ENCODE results near the gene REPIN1.

REPIN1 gene

GRCh38 chr7:150368096-150368883 lies at the start of gene REPIN1:
Gene REPIN1 (plus strand): TSS chr7:150368822. CDS start chr7:150369712, 890 bp downstream.
- peak; percentile 65 to 95 for DNase-seq

GRCh38 chr7:150321788-150322113 lies 46.9 kb upstream of the REPIN1 start:
- DNase-seq = no peak

- DNase-seq = no peak
Observed at GRCh38 chr7:150322114-150322832, 46.3 kb upstream of the REPIN1 start.

- peak; percentile 62 to 92 for DNase-seq
Observed at GRCh38 chr7:150322833-150323681, 45.6 kb upstream of the REPIN1 start, which contains the start of the genes ACTR3C and LRRC61. Gene ACTR3C (minus strand): TSS chr7:150323545. CDS start chr7:150295296, 28,249 bp downstream. Gene LRRC61 (plus strand): TSS chr7:150323355. CDS start chr7:150336862, 13,507 bp downstream.

DNA sequence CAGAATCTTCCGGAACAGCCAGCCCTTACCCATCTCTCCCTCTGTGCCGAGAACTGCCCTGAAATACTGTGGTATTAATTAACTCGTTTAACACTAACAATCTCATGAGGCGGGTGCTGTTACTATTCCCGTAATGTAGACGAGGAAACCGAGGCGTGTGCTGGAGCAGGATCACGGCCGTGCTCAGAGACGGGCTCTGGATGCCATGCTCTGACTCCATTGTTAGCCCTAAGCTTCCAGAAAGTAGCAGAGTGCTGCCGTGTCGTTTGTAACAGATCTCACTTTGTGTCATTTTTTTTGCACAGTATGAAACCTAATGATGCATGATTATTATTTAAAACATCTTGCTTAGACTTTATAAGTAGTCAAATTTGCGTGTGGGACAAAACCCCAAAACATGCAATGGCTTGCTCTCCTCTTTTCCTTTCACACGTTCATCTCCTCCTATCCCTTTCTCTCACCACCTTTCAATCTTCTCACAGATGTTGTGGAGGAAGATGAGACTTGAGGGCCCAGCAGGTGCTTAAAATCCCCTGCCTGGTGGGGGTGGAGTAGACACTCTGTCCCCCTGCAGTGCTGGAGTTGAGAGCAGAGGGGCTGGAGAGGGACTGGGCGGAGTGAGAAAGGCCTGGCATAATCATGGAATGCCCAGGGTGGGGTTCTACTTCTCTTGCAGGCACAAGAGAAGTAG lies 44.8 kb upstream of the REPIN1 start:
- DNase-seq = peak; percentile 62 to 71

GRCh38 chr7:150324373-150324961 lies 44.2 kb upstream of the REPIN1 start:
- DNase-seq = peak; percentile 23 to 51

DNA sequence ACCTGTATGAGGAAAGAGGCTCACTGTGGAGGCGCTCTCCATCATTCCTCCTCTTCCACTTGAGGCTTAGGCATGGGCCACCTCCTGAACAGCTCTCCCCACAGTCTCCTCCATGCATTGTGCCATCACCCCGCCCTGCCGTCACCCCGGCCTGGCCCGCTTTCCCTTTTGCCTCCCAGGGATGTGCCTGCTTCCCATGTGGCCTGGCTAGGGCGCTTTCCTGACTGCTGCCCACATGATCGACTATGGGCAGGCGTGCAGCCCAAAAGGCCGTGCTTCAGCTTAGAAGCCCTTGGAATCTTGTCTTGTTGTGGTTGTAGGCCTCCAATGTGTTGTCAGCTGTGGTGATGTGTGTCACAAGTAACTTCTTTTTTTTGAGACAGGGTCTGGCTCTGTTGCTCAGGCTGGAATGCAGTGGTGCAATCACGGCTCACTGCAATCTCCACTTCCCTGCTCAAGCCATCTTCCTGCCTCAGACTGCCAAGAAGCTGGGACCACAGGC lies 43.5 kb upstream of the REPIN1 start:
- no peak for DNase-seq

- DNase-seq = no peak
Observed at GRCh38 chr7:150325901-150326300, 42.7 kb upstream of the REPIN1 start.

GRCh38 chr7:150326657-150327268 lies 41.9 kb upstream of the REPIN1 start:
- DNase-seq = no peak

DNA sequence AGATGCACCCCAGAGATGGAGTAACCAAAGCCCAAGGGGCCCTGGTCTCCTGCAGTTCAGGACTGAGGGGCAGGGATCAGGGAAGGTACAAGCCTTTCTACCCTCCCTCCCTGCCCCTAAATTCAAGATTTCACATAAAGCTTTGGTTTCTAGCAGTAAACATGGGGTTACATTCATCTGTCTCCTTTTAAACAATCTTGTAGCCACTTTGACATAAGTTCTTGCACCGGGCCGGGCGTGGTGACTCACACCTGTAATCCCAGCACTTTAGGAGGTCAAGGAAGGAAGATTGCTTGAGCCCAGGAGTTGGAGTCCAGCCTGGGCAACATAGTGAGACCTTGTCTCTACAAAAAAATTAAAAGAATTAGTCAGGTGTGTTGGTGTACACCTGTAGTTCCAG lies 41.3 kb upstream of the REPIN1 start:
- no peak for DNase-seq

- no peak for DNase-seq
Observed at GRCh38 chr7:150329331-150330120, 39.1 kb upstream of the REPIN1 start.

DNA sequence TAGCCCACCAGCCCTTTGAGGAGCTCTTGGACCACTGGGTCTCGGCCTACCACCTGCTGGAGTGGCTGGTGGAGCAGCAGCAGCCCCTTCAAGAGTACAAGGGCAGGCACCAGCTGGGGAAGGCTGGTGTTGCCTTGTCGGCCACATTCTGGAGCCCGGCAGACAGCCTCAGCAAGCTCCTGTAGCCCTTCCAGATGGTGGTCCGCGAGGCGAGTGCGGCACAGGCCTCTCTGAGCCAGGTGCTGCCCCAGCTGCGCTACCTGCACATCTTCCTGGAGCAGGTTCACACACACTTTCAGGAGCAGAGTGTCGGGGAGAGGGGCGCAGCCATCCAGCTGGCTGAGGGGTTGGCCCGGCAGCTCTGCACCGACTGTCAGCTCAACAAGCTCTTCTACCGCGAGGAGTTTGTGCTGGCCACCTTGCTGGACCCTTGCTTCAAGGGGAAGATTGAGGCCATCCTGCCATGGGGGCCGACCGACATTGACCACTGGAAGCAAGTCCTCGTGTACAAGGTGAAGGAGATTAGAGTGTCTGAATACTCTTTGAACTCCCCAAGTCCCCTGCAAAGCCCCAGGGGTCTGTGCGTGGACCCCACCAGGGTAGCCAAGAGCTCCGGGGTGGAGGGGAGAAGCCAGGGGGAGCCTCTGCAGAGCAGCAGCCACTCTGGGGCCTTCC lies 38.3 kb upstream of the REPIN1 start:
- no peak for DNase-seq

- DNase-seq = no peak
Observed at GRCh38 chr7:150332852-150333635, 35.6 kb upstream of the REPIN1 start.

DNA sequence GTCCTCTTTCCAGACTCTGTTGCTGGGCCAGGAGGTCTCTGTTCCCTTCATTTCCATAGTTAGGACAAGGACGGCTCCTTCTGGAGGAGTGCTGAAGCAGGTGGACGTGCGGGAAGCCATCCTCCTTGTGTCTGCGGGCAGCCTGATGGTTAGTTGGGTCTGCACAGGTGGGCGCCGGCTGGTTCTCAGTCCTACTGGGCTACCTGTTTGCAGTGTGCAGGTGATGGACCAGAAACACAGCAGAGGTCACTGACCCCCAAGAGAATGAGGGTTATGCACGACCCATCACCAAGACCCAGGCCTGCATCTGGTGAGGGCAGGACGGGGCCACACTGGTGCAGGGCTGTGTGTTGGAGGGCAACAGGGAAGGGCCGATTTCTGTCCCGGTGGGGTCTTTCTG lies 35.0 kb upstream of the REPIN1 start:
- DNase-seq = no peak

- DNase-seq = no peak
Observed at GRCh38 chr7:150334108-150334507, 34.5 kb upstream of the REPIN1 start.

DNA sequence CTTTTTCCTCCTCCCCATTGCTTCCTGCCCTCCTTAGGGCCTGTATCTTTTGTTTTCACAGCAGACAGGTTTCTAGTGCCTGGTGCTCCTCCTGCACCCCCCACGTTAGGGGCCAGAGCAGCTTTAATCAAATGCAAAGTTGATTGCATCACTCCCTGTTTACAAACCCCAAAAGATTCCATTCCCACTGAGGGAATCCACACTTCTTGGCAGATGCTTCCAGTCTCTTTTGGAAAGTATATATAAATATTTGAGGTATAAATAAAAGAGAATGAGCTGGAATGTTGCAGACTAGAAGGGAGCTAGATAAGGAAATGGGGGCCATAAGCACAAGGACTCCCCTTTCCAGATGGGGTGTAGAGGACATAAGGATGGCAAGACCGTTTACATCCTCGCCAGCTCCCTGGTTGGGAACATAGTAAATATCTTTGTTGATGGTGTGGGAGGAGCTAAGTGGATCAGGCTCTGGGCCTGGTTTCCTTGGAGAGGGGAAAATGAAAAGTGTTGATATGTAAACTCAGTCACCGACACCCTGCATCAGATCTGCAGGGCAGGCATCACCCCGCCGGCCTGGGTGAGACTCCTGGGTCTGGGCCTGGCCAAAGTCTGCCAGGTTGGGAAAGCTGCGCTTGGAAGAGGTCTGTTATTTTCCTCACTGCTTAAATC lies 33.4 kb upstream of the REPIN1 start:
- DNase-seq = peak in 1 of 2 experiments; percentile 16

DNA sequence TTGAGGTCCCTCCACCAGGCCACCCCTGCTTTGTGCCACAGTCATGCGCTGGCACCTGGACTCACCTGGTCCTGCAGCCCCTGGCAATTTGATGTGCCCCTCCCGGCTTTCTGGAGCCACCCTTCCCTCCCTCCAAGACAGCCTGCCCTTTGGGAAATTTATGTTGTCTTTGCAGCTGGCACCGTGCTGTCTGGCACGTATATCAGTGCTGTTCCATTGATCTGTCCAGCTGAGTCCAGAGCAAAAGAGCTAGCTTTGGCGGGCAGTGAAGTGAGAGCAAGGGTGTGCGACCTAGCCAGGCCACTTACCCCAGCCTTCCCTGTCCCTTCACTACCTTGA lies 32.9 kb upstream of the REPIN1 start:
- no peak for DNase-seq

DNA sequence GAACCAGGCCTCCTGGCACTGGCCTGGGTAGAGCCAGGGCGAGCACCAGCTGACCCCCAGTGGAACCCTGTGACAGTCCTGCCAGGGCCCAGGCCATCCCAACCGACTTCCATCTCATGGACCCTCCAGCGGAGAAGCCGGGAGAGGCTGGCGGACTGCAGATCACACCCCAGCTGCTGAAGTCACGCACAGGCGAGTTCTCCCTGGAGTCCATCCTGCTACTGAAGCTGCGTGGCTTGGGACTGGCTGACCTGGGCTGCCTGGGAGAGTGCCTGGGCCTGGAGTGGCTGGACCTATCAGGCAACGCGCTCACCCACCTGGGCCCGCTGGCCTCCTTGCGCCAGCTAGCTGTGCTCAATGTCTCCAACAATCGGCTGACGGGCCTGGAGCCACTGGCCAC lies 31.9 kb upstream of the REPIN1 start:
- no peak for DNase-seq

GRCh38 chr7:150337179-150337578 lies 31.4 kb upstream of the REPIN1 start:
- DNase-seq = no peak
